LNCaP clone FGC (cell line): ENCODE measurements around the gene FAM168A.
A peak's percentile ranks its signal among the peaks of the same experiment; 100 is the strongest.

Source experiments
- DNase-seq: peaks from one replicate; pipeline ENCODE4 v3.0.0-alpha.2; 2011; ENCODE audit warnings: low read depth
- H3K4me3 ChIP-seq: 2 replicates; pipeline ENCODE4 v1.5.1; 2011; ENCODE audit warnings: mild to moderate bottlenecking, low read depth, low read length, control low read depth
- CTCF ChIP-seq: IDR thresholded peaks from 2 replicates; pipeline ENCODE4 v1.5.1; 2012; ENCODE audit warnings: mild to moderate bottlenecking; ENCODE audit not compliant: control insufficient read depth, insufficient read depth; ENCODE audit errors: extremely low read depth

Gene FAM168A

GRCh38 chr11:73495731-73496130 is 102.2 kb downstream of the FAM168A start:
- H3K4me3 ChIP-seq = no peak overlapping the region
- DNase-seq = no peak
- TF ChIP-seq CTCF = no peak

- TF ChIP-seq CTCF = no peak
- no peak for DNase-seq
- no peak overlapping the region for H3K4me3 ChIP-seq
Observed at GRCh38 chr11:73493956-73494598, 103.8 kb downstream of the FAM168A start.

DNA sequence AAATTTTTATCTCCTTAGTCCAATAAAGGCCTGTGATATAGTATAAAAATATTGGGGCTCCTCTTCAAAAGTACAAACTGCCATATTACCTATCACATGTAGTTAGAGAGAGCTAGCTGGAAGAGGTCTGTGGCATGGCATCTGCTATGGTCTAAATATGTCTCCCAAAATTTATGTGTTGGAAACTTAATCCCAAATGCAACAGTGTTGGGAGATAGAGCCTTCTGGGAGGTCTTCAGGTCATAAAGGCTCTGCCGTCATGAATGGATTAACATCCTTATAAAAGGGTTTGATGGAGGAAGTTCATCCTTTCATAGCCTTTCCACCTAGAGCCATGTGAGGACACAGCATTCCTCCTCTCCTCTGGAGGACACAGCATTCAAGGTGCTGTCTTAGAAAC is 116.3 kb downstream of the FAM168A start:
- no peak for DNase-seq
- no peak for TF ChIP-seq CTCF
- no peak overlapping the region for H3K4me3 ChIP-seq

DNA sequence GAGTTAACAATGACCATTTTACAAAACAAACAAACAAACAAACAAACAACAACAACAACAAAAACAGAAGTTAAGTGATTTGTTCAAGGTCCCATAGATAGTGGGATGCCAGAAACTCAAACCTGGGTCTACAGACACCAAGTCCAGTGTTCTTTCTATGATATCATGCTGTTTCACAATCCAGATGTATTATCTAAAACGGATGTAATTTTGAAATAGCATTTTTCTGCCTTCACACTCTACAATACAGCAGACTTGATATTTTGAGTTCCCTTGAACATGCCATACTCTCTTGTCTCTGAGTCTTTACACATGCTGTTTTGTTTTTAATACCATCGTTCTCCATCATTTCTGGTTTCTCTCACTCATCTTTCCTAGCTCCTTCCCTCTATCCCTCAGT is 117.2 kb downstream of the FAM168A start:
- DNase-seq = no peak
- no peak for TF ChIP-seq CTCF
- H3K4me3 ChIP-seq = no peak overlapping the region

DNA sequence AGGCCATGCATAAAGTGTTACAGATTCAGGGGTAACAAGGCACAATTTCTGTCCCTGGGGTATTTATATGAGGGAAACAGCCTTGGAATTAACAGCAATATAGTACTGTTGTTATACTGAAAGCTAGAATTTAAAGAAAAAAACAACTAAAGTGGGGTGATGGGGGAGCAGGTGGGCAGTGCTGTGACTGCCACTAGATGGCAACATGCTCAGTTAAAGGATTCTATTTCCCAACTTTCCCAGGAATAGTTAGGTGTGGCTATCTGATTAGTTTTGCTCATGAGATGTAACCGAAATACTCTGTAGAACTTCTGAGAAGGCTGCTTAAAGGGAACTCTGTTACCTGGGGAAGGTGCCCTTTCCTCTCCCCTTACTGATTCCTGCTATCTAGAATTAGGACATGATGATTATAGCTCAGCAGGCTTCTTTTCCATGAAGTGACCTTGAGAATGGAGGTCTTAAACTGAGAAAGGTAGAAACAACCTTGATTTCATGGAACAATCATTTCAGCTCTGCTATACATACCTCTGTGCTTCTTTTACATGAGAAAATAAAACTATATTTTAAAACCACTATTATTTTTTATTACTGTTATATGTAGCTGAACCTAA is 119.1 kb downstream of the FAM168A start:
- DNase-seq = no peak
- TF ChIP-seq CTCF = peak; percentile 73

DNA sequence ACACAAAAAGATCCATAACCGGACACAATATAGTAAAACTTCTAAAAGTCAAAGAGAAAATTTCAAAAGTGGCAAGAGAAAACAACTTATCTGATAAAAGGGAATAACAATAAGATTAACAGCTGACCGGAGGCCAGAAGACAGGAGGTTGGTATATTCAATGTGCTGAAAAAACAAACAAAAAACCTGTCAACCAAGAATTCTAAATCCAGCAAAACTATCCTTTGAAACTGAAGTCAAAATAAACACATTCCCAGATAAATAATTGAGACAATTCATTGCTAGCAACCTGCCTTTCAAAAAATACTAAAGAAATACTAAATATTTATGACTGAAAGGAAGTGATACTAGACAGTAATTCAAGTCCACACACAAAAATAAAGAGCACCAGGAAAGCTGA is 120.4 kb downstream of the FAM168A start:
- H3K4me3 ChIP-seq = no peak overlapping the region
- no peak for TF ChIP-seq CTCF
- no peak for DNase-seq

More for the DNA sequence above, 119.1 kb downstream of the FAM168A start:
- no peak overlapping the region for H3K4me3 ChIP-seq
